ENCODE results near the gene TIGD1. TPM values are rescaled to one million over a fixed set of nuclear protein-coding genes. Genes with fewer than 3 reads are reported as not detected.

Gene TIGD1
- total RNA-seq, 4 donors from 2014 or later, result 4.6 to 16.3 (median 7.9) TPM

GRCh38 chr2:232502911-232503808 is 47.2 kb downstream of the TIGD1 start:
- 4% methylated on average over 42 of the region's 75 CpGs for WGBS
- no peak overlapping the region for H3K27ac ChIP-seq
- peaks cover 71% of the 10 kb centered on the region for H3K27me3 ChIP-seq
- H3K4me1 ChIP-seq, result peaks cover 19% of the 10 kb centered on the region
- TF ChIP-seq POLR2A (IDR thresholded peaks at IDR 0.05) (no peak), POLR2AphosphoS5 (IDR thresholded peaks at IDR 0.05) (no peak), EP300 (IDR thresholded peaks at IDR 0.05) (no peak)
- no peak for DNase-seq (ENCODE audit: low spot score in 2 of 2)
- H3K9me3 ChIP-seq, result no peaks in the 10 kb centered on the region
- H3K36me3 ChIP-seq, result no peaks in the 10 kb centered on the region
- H3K4me3 ChIP-seq, result peak overlapping the region; percentile 38

DNA sequence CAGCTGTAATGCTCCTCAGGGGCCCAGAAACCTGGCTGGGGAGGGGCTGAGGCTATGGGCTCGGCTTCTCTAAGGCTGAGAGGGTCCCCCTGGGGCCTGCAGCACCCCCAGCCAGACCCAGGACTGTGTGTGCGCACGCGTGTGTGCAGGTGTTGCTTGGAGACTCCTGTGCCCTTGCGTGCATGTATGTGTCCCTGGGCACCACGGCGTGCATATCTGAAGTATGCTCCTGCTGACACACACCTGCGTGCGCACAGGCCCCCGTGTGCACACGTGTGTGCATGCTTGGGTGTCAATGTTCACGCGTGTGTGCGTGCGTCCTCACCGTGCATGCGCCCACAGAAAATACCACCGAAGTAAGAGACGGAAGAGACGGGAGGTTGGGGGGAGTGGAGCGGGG is 47.8 kb downstream of the TIGD1 start:
- DNase-seq (ENCODE audit: low spot score in 2 of 2), result no peak
- peak overlapping the region; percentile 38 for H3K4me3 ChIP-seq
- peaks cover 19% of the 10 kb centered on the region for H3K4me1 ChIP-seq
- H3K36me3 ChIP-seq, result no peaks in the 10 kb centered on the region
- no peaks in the 10 kb centered on the region for H3K9me3 ChIP-seq
- 6% methylated on average over 3 of the region's 21 CpGs for WGBS
- peaks cover 71% of the 10 kb centered on the region for H3K27me3 ChIP-seq
- no peak overlapping the region for H3K27ac ChIP-seq
- no peak for TF ChIP-seq POLR2A (IDR thresholded peaks at IDR 0.05)
- TF ChIP-seq, protein P1, sequence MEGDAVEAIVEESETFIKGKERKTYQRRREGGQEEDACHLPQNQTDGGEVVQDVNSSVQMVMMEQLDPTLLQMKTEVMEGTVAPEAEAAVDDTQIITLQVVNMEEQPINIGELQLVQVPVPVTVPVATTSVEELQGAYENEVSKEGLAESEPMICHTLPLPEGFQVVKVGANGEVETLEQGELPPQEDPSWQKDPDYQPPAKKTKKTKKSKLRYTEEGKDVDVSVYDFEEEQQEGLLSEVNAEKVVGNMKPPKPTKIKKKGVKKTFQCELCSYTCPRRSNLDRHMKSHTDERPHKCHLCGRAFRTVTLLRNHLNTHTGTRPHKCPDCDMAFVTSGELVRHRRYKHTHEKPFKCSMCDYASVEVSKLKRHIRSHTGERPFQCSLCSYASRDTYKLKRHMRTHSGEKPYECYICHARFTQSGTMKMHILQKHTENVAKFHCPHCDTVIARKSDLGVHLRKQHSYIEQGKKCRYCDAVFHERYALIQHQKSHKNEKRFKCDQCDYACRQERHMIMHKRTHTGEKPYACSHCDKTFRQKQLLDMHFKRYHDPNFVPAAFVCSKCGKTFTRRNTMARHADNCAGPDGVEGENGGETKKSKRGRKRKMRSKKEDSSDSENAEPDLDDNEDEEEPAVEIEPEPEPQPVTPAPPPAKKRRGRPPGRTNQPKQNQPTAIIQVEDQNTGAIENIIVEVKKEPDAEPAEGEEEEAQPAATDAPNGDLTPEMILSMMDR (IDR thresholded peaks at IDR 0.05), result no peak
- TF ChIP-seq POLR2AphosphoS5 (IDR thresholded peaks at IDR 0.05), result no peak
- no peak for TF ChIP-seq EP300 (IDR thresholded peaks at IDR 0.05)

DNA sequence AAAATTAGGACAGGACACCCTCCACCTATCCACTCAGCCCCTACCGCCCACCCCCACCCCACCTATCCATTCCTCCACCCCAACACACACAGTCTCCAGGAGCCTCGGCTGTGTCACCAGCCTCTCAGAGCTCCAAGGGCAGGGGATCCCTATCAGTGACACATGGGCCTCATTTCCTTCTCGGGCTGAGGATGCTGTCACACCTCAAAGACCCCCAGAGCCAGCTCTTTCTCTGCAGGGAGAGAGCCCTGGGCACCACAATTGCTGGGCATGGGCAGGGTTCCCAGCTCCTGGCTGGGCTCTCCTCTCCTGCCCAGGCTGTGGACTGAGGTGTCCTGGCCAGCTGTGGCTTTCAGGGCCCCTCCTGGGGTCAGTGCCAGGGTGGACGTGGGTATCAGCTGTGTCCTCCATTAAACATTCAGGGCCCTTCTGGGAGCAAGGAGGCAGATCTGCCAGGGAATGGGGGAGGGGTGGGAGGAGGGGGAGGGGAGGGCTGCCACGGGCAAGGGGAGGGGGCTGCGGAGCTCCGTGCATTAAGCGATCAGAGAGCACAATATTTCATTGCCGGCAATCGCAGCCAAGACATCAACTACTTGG is 48.5 kb downstream of the TIGD1 start:
- peaks cover 68% of the 10 kb centered on the region for H3K27me3 ChIP-seq

GRCh38 chr2:232501331-232501771 is 49.0 kb downstream of the TIGD1 start:
- no peak for TF ChIP-seq EP300 (IDR thresholded peaks at IDR 0.05)
- TF ChIP-seq, protein P1 (IDR thresholded peaks at IDR 0.05), result no peak
- no peak for TF ChIP-seq POLR2AphosphoS5 (IDR thresholded peaks at IDR 0.05)
- TF ChIP-seq POLR2A (IDR thresholded peaks at IDR 0.05), result no peak
- H3K36me3 ChIP-seq, result no peaks in the 10 kb centered on the region
- no peaks in the 10 kb centered on the region for H3K9me3 ChIP-seq
- 68% methylated on average over 9 of the region's 9 CpGs for WGBS
- no peak overlapping the region for H3K4me3 ChIP-seq
- no peak for DNase-seq (ENCODE audit: low spot score in 2 of 2)
- H3K27ac ChIP-seq, result no peak overlapping the region
- peaks cover 64% of the 10 kb centered on the region for H3K27me3 ChIP-seq
- H3K4me1 ChIP-seq, result peaks cover 19% of the 10 kb centered on the region

More for the DNA sequence above, 48.5 kb downstream of the TIGD1 start:
- TF ChIP-seq, protein P1 (IDR thresholded peaks at IDR 0.05), result no peak
- TF ChIP-seq EP300 (IDR thresholded peaks at IDR 0.05) (no peak), POLR2AphosphoS5 (IDR thresholded peaks at IDR 0.05) (no peak), POLR2A (IDR thresholded peaks at IDR 0.05) (no peak)
- peaks cover 19% of the 10 kb centered on the region for H3K4me1 ChIP-seq
- no peak overlapping the region for H3K27ac ChIP-seq
- WGBS, result 53% methylated on average over 10 of the region's 10 CpGs
- DNase-seq (ENCODE audit: low spot score in 2 of 2), result no peak
- H3K4me3 ChIP-seq, result no peak overlapping the region
- H3K36me3 ChIP-seq, result no peaks in the 10 kb centered on the region
- no peaks in the 10 kb centered on the region for H3K9me3 ChIP-seq

DNA sequence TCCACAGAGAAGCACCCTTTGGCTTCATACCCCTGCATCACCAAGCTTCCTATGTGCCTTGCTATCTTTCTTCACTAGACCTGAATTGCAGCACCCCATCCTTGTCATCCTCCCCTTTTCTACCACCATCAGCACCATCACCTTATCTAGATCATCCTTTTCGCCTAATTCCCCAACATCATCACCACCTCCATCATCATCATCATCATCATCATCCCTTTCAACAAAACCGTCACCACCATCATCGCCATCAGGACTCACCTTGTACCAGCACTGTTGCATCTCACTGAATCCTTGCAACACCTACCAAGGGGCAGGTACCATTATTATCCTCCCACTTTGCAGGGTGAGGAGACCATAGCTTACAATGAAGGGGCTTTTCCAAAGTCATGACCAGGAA is 51.9 kb downstream of the TIGD1 start:
- H3K27me3 ChIP-seq, result peaks cover 40% of the 10 kb centered on the region
- DNase-seq (ENCODE audit: low spot score in 2 of 2), result no peak
- no peak overlapping the region for H3K4me3 ChIP-seq
- H3K4me1 ChIP-seq, result peaks cover 14% of the 10 kb centered on the region
- H3K9me3 ChIP-seq, result no peaks in the 10 kb centered on the region
- no peak overlapping the region for H3K27ac ChIP-seq
- 95% methylated on average over 3 of the region's 3 CpGs for WGBS
- no peaks in the 10 kb centered on the region for H3K36me3 ChIP-seq
- TF ChIP-seq POLR2A (IDR thresholded peaks at IDR 0.05), result no peak
- TF ChIP-seq, protein P1 (IDR thresholded peaks at IDR 0.05), result no peak
- no peak for TF ChIP-seq EP300 (IDR thresholded peaks at IDR 0.05)
- no peak for TF ChIP-seq POLR2AphosphoS5 (IDR thresholded peaks at IDR 0.05)

Other genes with a start within 250 kb of the TIGD1 start
- not detected for gene ALPP, start 171.8 kb downstream of the TIGD1 start, total RNA-seq
- gene ALPG, start 143.7 kb downstream of the TIGD1 start, total RNA-seq, result not detected
- not detected for gene ALPI, start 94.4 kb downstream of the TIGD1 start, total RNA-seq
- gene ECEL1, start 62.7 kb downstream of the TIGD1 start, total RNA-seq, result under 1 TPM in 2 of 4 donors, not detected in 2; 0.68 to 0.83 TPM
- gene PRSS56, start 30.2 kb downstream of the TIGD1 start, total RNA-seq, result not detected
- gene CHRND, start 24.4 kb downstream of the TIGD1 start, total RNA-seq, result not detected
- gene CHRNG, start 10.9 kb downstream of the TIGD1 start, total RNA-seq, result not detected
- 10 to 100 TPM; 26.6 to 54.2 (median 34.1) TPM for gene EIF4E2, start 132 bp upstream of the TIGD1 start, total RNA-seq
- 10 to 100 TPM in 3 of 4 donors, 1 to 10 TPM in 1; 4.2 to 18.4 (median 16.6) TPM for gene EFHD1, start 83.0 kb upstream of the TIGD1 start, total RNA-seq
- gene GIGYF2, start 146.8 kb upstream of the TIGD1 start, total RNA-seq, result 100 to 1,000 TPM in 1 of 4 donors, 10 to 100 TPM in 3; 69.0 to 208 (median 80.4) TPM
- 1 to 10 TPM; 1.6 to 5.9 (median 3.8) TPM for gene KCNJ13, start 226.0 kb upstream of the TIGD1 start, total RNA-seq